Measurements from ENCODE around the gene GRK1. TPM values are rescaled to one million over a fixed set of nuclear protein-coding genes. Genes with fewer than 3 reads are reported as not detected.

GRK1 gene
- total and polyA plus RNA-seq, 2 experiments from 2014 or later: not detected

DNA sequence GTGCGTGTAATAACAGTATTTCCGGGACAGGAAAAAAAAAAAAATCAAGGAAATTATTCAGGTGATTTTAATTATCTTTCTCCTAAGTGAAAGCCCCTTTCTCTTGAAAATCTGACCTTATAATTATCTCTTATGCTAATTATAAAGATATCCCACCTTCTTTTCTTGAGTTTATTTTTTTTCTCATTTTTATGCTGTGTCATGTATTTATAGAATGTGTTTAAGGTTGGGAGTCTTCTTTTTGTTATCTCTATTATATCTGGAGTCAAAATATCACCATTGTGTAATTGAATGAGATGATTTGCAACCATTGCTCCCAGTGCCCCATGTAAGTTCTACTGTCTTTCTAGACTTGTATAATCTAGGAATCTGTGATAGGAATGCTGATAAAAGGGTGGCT is 95.1 kb downstream of the GRK1 start (continued):
- TF ChIP-seq ZNF462 (CRISPR knock-in tag; IDR thresholded peaks at IDR 0.05): no peak
- TF ChIP-seq STAT1 (IDR thresholded peaks at IDR 0.05; ENCODE audit: unreplicated experiment): no peak
- no peak for TF ChIP-seq NANOG (IDR thresholded peaks at IDR 0.05; ENCODE audit: borderline replicate concordance)
- TF ChIP-seq EZH2phosphoT487 (IDR thresholded peaks at IDR 0.05; ENCODE audit: unreplicated experiment): no peak
- no peak for TF ChIP-seq ZNF331 (CRISPR knock-in tag; IDR thresholded peaks at IDR 0.05; ENCODE audit: low read depth)

- Histone ChIP-seq H2AFZ (no peak overlapping the region), H3K79me2 (replicated peaks; ENCODE audit: insufficient read depth) (no peaks in the 10 kb centered on the region), H3K4me3 (no peak overlapping the region), H3K27ac (ENCODE audit: low read depth) (no peak overlapping the region), H3K9me2 (ENCODE audit: insufficient read depth) (no peaks in the 10 kb centered on the region), H3K4me2 (no peak overlapping the region), H3K36me3 (ENCODE audit: insufficient read depth) (no peaks in the 10 kb centered on the region), H3K4me1 (ENCODE audit: insufficient read depth) (peaks cover 8% of the 10 kb centered on the region; the same call in 1 of the 2 replicates), H3F3A (replicated peaks; ENCODE audit: low read depth) (peaks cover 7% of the 10 kb centered on the region), H4K20me1 (replicated peaks; ENCODE audit: insufficient read depth) (no peaks in the 10 kb centered on the region), H3K27me3 (ENCODE audit: insufficient read depth) (peaks cover 38% of the 10 kb centered on the region)
- H3K27me3 Mint-ChIP-seq (ENCODE audit: insufficient read depth, low read depth, poor library complexity): peaks cover 31% of the 10 kb centered on the region
- no peaks in the 10 kb centered on the region; the same call in 2 of the 3 replicates for H3K36me3 Mint-ChIP-seq (ENCODE audit: low read depth)
- no peak overlapping the region for H3K27ac Mint-ChIP-seq
- DNase-seq (ENCODE audit: low spot score) (no peak), ATAC-seq (no peak)
- H3K9me3 Mint-ChIP-seq: no peaks in the 10 kb centered on the region; the same call in 2 of the 3 replicates
- peaks cover 19% of the 10 kb centered on the region for H3K4me1 Mint-ChIP-seq
- H3K4me3 Mint-ChIP-seq: no peak overlapping the region
- TF ChIP-seq EZH2 (IDR thresholded peaks at IDR 0.05; ENCODE audit: low read depth, unreplicated experiment) (no peak), STAT1 (IDR thresholded peaks at IDR 0.05; ENCODE audit: unreplicated experiment) (no peak), NANOG (IDR thresholded peaks at IDR 0.05; ENCODE audit: borderline replicate concordance) (no peak), ZNF114 (CRISPR knock-in tag; IDR thresholded peaks at IDR 0.05) (no peak), JUNB (IDR thresholded peaks at IDR 0.05; ENCODE audit: unreplicated experiment) (no peak), CREB1 (CRISPR knock-in tag; IDR thresholded peaks at IDR 0.05; ENCODE audit: low read depth) (no peak), CTCF (conservative IDR thresholded peaks at IDR 0.05; ENCODE audit: low read depth in 2 of 2) (no peak), ZNF331 (CRISPR knock-in tag; IDR thresholded peaks at IDR 0.05; ENCODE audit: low read depth) (no peak), REST (IDR thresholded peaks at IDR 0.05; ENCODE audit: unreplicated experiment) (no peak), POLR2AphosphoS5 (IDR thresholded peaks at IDR 0.05; ENCODE audit: low read depth) (no peak), EZH2phosphoT487 (IDR thresholded peaks at IDR 0.05; ENCODE audit: unreplicated experiment) (no peak)
- TF ChIP-seq, protein P1, sequence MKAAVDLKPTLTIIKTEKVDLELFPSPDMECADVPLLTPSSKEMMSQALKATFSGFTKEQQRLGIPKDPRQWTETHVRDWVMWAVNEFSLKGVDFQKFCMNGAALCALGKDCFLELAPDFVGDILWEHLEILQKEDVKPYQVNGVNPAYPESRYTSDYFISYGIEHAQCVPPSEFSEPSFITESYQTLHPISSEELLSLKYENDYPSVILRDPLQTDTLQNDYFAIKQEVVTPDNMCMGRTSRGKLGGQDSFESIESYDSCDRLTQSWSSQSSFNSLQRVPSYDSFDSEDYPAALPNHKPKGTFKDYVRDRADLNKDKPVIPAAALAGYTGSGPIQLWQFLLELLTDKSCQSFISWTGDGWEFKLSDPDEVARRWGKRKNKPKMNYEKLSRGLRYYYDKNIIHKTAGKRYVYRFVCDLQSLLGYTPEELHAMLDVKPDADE (IDR thresholded peaks at IDR 0.05): no peak
Measured at GRCh38 chr13:113762538-113762937, 95.5 kb downstream of the GRK1 start.

All from GM23338 (cell line).